RPMI8226 (cell line): ENCODE measurements around the gene AMPD1.

Experiments
- DNase-seq: peaks from one replicate; pipeline ENCODE4 v3.0.0-alpha.2; 2015

Gene AMPD1

GRCh38 chr1:114695430-114696058, at the start of gene AMPD1:
TSS of gene AMPD1 (minus strand) at chr1:114695546. CDS start at chr1:114695471, 75 bp downstream.
- peak; percentile 30 for DNase-seq

GRCh38 chr1:114741963-114742746, 46.8 kb upstream of the AMPD1 start:
- DNase-seq, result no peak

- no peak for DNase-seq
Observed at GRCh38 chr1:114740331-114740730, 45.0 kb upstream of the AMPD1 start.

GRCh38 chr1:114737314-114737849, 42.0 kb upstream of the AMPD1 start:
- DNase-seq, result no peak

GRCh38 chr1:114735479-114735878, 40.1 kb upstream of the AMPD1 start:
- no peak for DNase-seq

- no peak for DNase-seq
Observed at GRCh38 chr1:114729782-114730181, 34.4 kb upstream of the AMPD1 start.

GRCh38 chr1:114728553-114728952, 33.2 kb upstream of the AMPD1 start:
- DNase-seq, result no peak

GRCh38 chr1:114725230-114725629, 29.9 kb upstream of the AMPD1 start:
- DNase-seq, result no peak

GRCh38 chr1:114723915-114724314, 28.6 kb upstream of the AMPD1 start:
- no peak for DNase-seq

GRCh38 chr1:114723457-114723856, 28.1 kb upstream of the AMPD1 start:
- DNase-seq, result no peak

GRCh38 chr1:114720492-114720891, 25.1 kb upstream of the AMPD1 start:
- DNase-seq, result no peak

- no peak for DNase-seq
Observed at GRCh38 chr1:114719424-114719787, 24.1 kb upstream of the AMPD1 start.

- no peak for DNase-seq
Observed at GRCh38 chr1:114718661-114719423, 23.5 kb upstream of the AMPD1 start.

- DNase-seq, result peak; percentile 93
Observed at GRCh38 chr1:114716304-114717170, 21.2 kb upstream of the AMPD1 start, which contains the start of gene NRAS. TSS of gene NRAS (minus strand) at chr1:114716771. CDS start at chr1:114716160, 611 bp downstream.

- DNase-seq, result no peak
Observed at GRCh38 chr1:114715952-114716303, 20.6 kb upstream of the AMPD1 start.

- DNase-seq, result no peak
Observed at GRCh38 chr1:114712977-114713376, 17.6 kb upstream of the AMPD1 start.

- no peak for DNase-seq
Observed at GRCh38 chr1:114710360-114710759, 15.0 kb upstream of the AMPD1 start.

- no peak for DNase-seq
Observed at GRCh38 chr1:114707604-114708003, 12.3 kb upstream of the AMPD1 start.

GRCh38 chr1:114703242-114703641, 7.9 kb upstream of the AMPD1 start:
- DNase-seq, result peak; percentile 15

GRCh38 chr1:114702737-114703136, 7.4 kb upstream of the AMPD1 start:
- DNase-seq, result no peak

- no peak for DNase-seq
Observed at GRCh38 chr1:114701931-114702330, 6.6 kb upstream of the AMPD1 start.

- no peak for DNase-seq
Observed at GRCh38 chr1:114700036-114700600, 4.8 kb upstream of the AMPD1 start.
